Memory B cell (primary cell): ENCODE data around the gene FHL5.

Source experiments
- ATAC-seq: fragments of 150-1000 bp; cut with Tn5 transposase; 2 replicates; pipeline ENCODE4 v1.10.0; 2021; ENCODE audit warnings: low read depth, mild to moderate bottlenecking, moderate library complexity
- DNase-seq, 2 donors: peaks; one replicate each; pipeline ENCODE4 v3.0.0; 2022; ENCODE audit warnings: low spot score in 2 of 2
- H3K27ac Mint-ChIP-seq: one replicate; pipeline ENCODE4 v1.8.0; 2022; ENCODE audit warnings: mild to moderate bottlenecking, moderate library complexity, mixed read lengths
- H3K27me3 Mint-ChIP-seq: one replicate; pipeline ENCODE4 v1.8.0; 2022; ENCODE audit warnings: mixed read lengths
- H3K36me3 Mint-ChIP-seq: one replicate; pipeline ENCODE4 v1.8.0; 2022; ENCODE audit warnings: mild to moderate bottlenecking, mixed read lengths
- H3K4me1 Mint-ChIP-seq: one replicate; pipeline ENCODE4 v1.8.0; 2022; ENCODE audit warnings: mixed read lengths
- H3K4me3 Mint-ChIP-seq: one replicate; pipeline ENCODE4 v1.8.0; 2022; ENCODE audit warnings: mild to moderate bottlenecking, moderate library complexity, mixed read lengths
- H3K9me3 Mint-ChIP-seq: one replicate; pipeline ENCODE4 v1.8.0; 2022; ENCODE audit warnings: mixed read lengths

Gene FHL5

GRCh38 chr6:96570053-96570452 lies 7.1 kb downstream of the FHL5 start:
- Mint-ChIP-seq H3K4me3 (no peak overlapping the region), H3K27me3 (peaks cover 9% of the 10 kb centered on the region), H3K4me1 (no peaks in the 10 kb centered on the region), H3K36me3 (peaks cover 7% of the 10 kb centered on the region), H3K9me3 (peaks cover 18% of the 10 kb centered on the region), H3K27ac (no peak overlapping the region)
- ATAC-seq (no peak), DNase-seq (no peak)

GRCh38 chr6:96571551-96571950 lies 8.6 kb downstream of the FHL5 start:
- Mint-ChIP-seq H3K4me1 (no peaks in the 10 kb centered on the region), H3K27me3 (peaks cover 12% of the 10 kb centered on the region), H3K9me3 (peaks cover 16% of the 10 kb centered on the region), H3K4me3 (no peak overlapping the region), H3K27ac (no peak overlapping the region), H3K36me3 (peaks cover 7% of the 10 kb centered on the region)
- ATAC-seq, result no peak
- DNase-seq, result no peak

GRCh38 chr6:96575359-96575758 lies 12.4 kb downstream of the FHL5 start:
- no peak for ATAC-seq
- H3K4me1 Mint-ChIP-seq, result no peaks in the 10 kb centered on the region
- H3K27me3 Mint-ChIP-seq, result peaks cover 9% of the 10 kb centered on the region
- H3K4me3 Mint-ChIP-seq, result no peak overlapping the region
- no peak for DNase-seq
- H3K9me3 Mint-ChIP-seq, result peaks cover 4% of the 10 kb centered on the region
- H3K36me3 Mint-ChIP-seq, result peaks cover 2% of the 10 kb centered on the region
- no peak overlapping the region for H3K27ac Mint-ChIP-seq

- Mint-ChIP-seq H3K9me3 (no peaks in the 10 kb centered on the region), H3K27ac (no peak overlapping the region), H3K4me3 (no peak overlapping the region), H3K27me3 (peaks cover 9% of the 10 kb centered on the region), H3K36me3 (no peaks in the 10 kb centered on the region), H3K4me1 (no peaks in the 10 kb centered on the region)
- no peak for ATAC-seq
- DNase-seq, result no peak
Observed at GRCh38 chr6:96576221-96576620, 13.3 kb downstream of the FHL5 start.

GRCh38 chr6:96582021-96582420 lies 19.1 kb downstream of the FHL5 start:
- H3K27me3 Mint-ChIP-seq, result peaks cover 8% of the 10 kb centered on the region
- DNase-seq, result no peak
- no peak for ATAC-seq
- no peak overlapping the region for H3K27ac Mint-ChIP-seq
- no peaks in the 10 kb centered on the region for H3K4me1 Mint-ChIP-seq
- no peak overlapping the region for H3K4me3 Mint-ChIP-seq
- no peaks in the 10 kb centered on the region for H3K36me3 Mint-ChIP-seq
- peaks cover 2% of the 10 kb centered on the region for H3K9me3 Mint-ChIP-seq

- H3K27ac Mint-ChIP-seq, result no peak overlapping the region
- H3K4me3 Mint-ChIP-seq, result no peak overlapping the region
- H3K36me3 Mint-ChIP-seq, result no peaks in the 10 kb centered on the region
- H3K4me1 Mint-ChIP-seq, result no peaks in the 10 kb centered on the region
- peaks cover 2% of the 10 kb centered on the region for H3K9me3 Mint-ChIP-seq
- DNase-seq (no peak), ATAC-seq (no peak)
- peaks cover 5% of the 10 kb centered on the region for H3K27me3 Mint-ChIP-seq
Observed at GRCh38 chr6:96582436-96582835, 19.5 kb downstream of the FHL5 start.

GRCh38 chr6:96604420-96604819 lies 41.5 kb downstream of the FHL5 start:
- H3K4me3 Mint-ChIP-seq, result no peak overlapping the region
- peaks cover under 1% of the 10 kb centered on the region for H3K4me1 Mint-ChIP-seq
- H3K36me3 Mint-ChIP-seq, result no peaks in the 10 kb centered on the region
- no peak overlapping the region for H3K27ac Mint-ChIP-seq
- no peak for ATAC-seq
- peaks cover 2% of the 10 kb centered on the region for H3K27me3 Mint-ChIP-seq
- H3K9me3 Mint-ChIP-seq, result no peaks in the 10 kb centered on the region
- no peak for DNase-seq

GRCh38 chr6:96608074-96608473 lies 45.1 kb downstream of the FHL5 start:
- Mint-ChIP-seq H3K4me3 (no peak overlapping the region), H3K9me3 (no peaks in the 10 kb centered on the region), H3K4me1 (peaks cover 20% of the 10 kb centered on the region), H3K36me3 (no peaks in the 10 kb centered on the region), H3K27ac (no peak overlapping the region), H3K27me3 (no peaks in the 10 kb centered on the region)
- no peak for DNase-seq
- ATAC-seq, result no peak

- no peaks in the 10 kb centered on the region for H3K36me3 Mint-ChIP-seq
- H3K27ac Mint-ChIP-seq, result no peak overlapping the region
- ATAC-seq (peak; percentile 77), DNase-seq (no peak)
- peaks cover 20% of the 10 kb centered on the region for H3K4me1 Mint-ChIP-seq
- no peak overlapping the region for H3K4me3 Mint-ChIP-seq
- no peaks in the 10 kb centered on the region for H3K9me3 Mint-ChIP-seq
- H3K27me3 Mint-ChIP-seq, result no peaks in the 10 kb centered on the region
Observed at GRCh38 chr6:96610019-96610418, 47.1 kb downstream of the FHL5 start.

- Mint-ChIP-seq H3K4me3 (no peak overlapping the region), H3K27me3 (no peaks in the 10 kb centered on the region), H3K27ac (no peak overlapping the region), H3K36me3 (no peaks in the 10 kb centered on the region), H3K9me3 (no peaks in the 10 kb centered on the region), H3K4me1 (peaks cover 20% of the 10 kb centered on the region)
- ATAC-seq (peak; percentile 71), DNase-seq (no peak)
Observed at GRCh38 chr6:96611342-96611991, 48.5 kb downstream of the FHL5 start.

- Mint-ChIP-seq H3K4me3 (no peak overlapping the region), H3K27ac (no peak overlapping the region), H3K27me3 (peaks cover 2% of the 10 kb centered on the region), H3K36me3 (no peaks in the 10 kb centered on the region), H3K4me1 (peaks cover 20% of the 10 kb centered on the region), H3K9me3 (no peaks in the 10 kb centered on the region)
- no peak for DNase-seq
- ATAC-seq, result no peak
Observed at GRCh38 chr6:96613291-96613999, 50.5 kb downstream of the FHL5 start.

- no peak overlapping the region for H3K4me3 Mint-ChIP-seq
- H3K27me3 Mint-ChIP-seq, result peaks cover 5% of the 10 kb centered on the region
- H3K27ac Mint-ChIP-seq, result no peak overlapping the region
- H3K9me3 Mint-ChIP-seq, result no peaks in the 10 kb centered on the region
- peaks cover 7% of the 10 kb centered on the region for H3K4me1 Mint-ChIP-seq
- DNase-seq (no peak), ATAC-seq (no peak)
- no peaks in the 10 kb centered on the region for H3K36me3 Mint-ChIP-seq
Observed at GRCh38 chr6:96620851-96621250, 57.9 kb downstream of the FHL5 start.

GRCh38 chr6:96621983-96622382 lies 59.1 kb downstream of the FHL5 start:
- H3K4me3 Mint-ChIP-seq, result no peak overlapping the region
- no peak for DNase-seq
- peaks cover 7% of the 10 kb centered on the region for H3K4me1 Mint-ChIP-seq
- H3K27me3 Mint-ChIP-seq, result peaks cover 5% of the 10 kb centered on the region
- no peak overlapping the region for H3K27ac Mint-ChIP-seq
- ATAC-seq, result no peak
- no peaks in the 10 kb centered on the region for H3K9me3 Mint-ChIP-seq
- H3K36me3 Mint-ChIP-seq, result no peaks in the 10 kb centered on the region

GRCh38 chr6:96624957-96625356 lies 62.0 kb downstream of the FHL5 start:
- DNase-seq, result no peak
- peak; percentile 57 for ATAC-seq
- H3K27ac Mint-ChIP-seq, result no peak overlapping the region
- no peaks in the 10 kb centered on the region for H3K9me3 Mint-ChIP-seq
- no peak overlapping the region for H3K4me3 Mint-ChIP-seq
- H3K36me3 Mint-ChIP-seq, result no peaks in the 10 kb centered on the region
- H3K27me3 Mint-ChIP-seq, result peaks cover 3% of the 10 kb centered on the region
- peaks cover 7% of the 10 kb centered on the region for H3K4me1 Mint-ChIP-seq
